ENCODE measurements around the gene LINGO4.
"Not testable (repeated sequence)": the region's sequence is repeated elsewhere in the genome, so short reads cannot be mapped to it uniquely, and the experiment has no call there.

LINGO4 gene

GRCh38 chr1:151813271-151813977 lies 8.2 kb upstream of the LINGO4 start:
- DNase-seq, result no peak

- no peak for DNase-seq
Measured at GRCh38 chr1:151811181-151811580, 6.0 kb upstream of the LINGO4 start.

- no peak for DNase-seq
Measured at GRCh38 chr1:151809985-151810556, 4.9 kb upstream of the LINGO4 start.

- no peak for DNase-seq
Measured at GRCh38 chr1:151809290-151809984, 4.2 kb upstream of the LINGO4 start.

- DNase-seq, result no peak
Measured at GRCh38 chr1:151807766-151808165, 2.5 kb upstream of the LINGO4 start.

- DNase-seq, result no peak
Measured at GRCh38 chr1:151807131-151807530, 1.9 kb upstream of the LINGO4 start.

GRCh38 chr1:151806170-151806569 lies 951 bp upstream of the LINGO4 start:
- no peak for DNase-seq

- DNase-seq, result no peak
Measured at GRCh38 chr1:151803915-151804314, 1.3 kb downstream of the LINGO4 start.

- no peak for DNase-seq
Measured at GRCh38 chr1:151803164-151803563, 2.1 kb downstream of the LINGO4 start.

- DNase-seq, result no peak
Measured at GRCh38 chr1:151802372-151802771, 2.8 kb downstream of the LINGO4 start.

GRCh38 chr1:151801846-151802245 lies 3.4 kb downstream of the LINGO4 start:
- no peak for DNase-seq

GRCh38 chr1:151801310-151801820 lies 3.9 kb downstream of the LINGO4 start:
- no peak for DNase-seq

- no peak for DNase-seq
Measured at GRCh38 chr1:151800830-151801229, 4.4 kb downstream of the LINGO4 start.

GRCh38 chr1:151799179-151800022 lies 5.8 kb downstream of the LINGO4 start:
- no peak for DNase-seq

- DNase-seq, result no peak
Measured at GRCh38 chr1:151798571-151798970, 6.6 kb downstream of the LINGO4 start.

- peak in 1 of 2 experiments; percentile 33 for DNase-seq
Measured at GRCh38 chr1:151790940-151791651, 14.1 kb downstream of the LINGO4 start.

GRCh38 chr1:151790071-151790939 lies 14.9 kb downstream of the LINGO4 start, which contains the start of gene TDRKH:
TDRKH (minus strand) TSS chr1:151790500; CDS start chr1:151783022, 7,478 bp downstream.
- peak; percentile 98 for DNase-seq

- DNase-seq, result no peak
Measured at GRCh38 chr1:151787689-151788088, 17.5 kb downstream of the LINGO4 start.

GRCh38 chr1:151783796-151784195 lies 21.4 kb downstream of the LINGO4 start:
- no peak for DNase-seq

GRCh38 chr1:151782741-151783140 lies 22.5 kb downstream of the LINGO4 start:
- no peak for DNase-seq

- DNase-seq, result not testable (repeated sequence)
Measured at GRCh38 chr1:151782026-151782425, 23.2 kb downstream of the LINGO4 start.
